ENCODE measurements around the gene COL12A1.
"Not testable (repeated sequence)": the region's sequence is repeated elsewhere in the genome, so short reads cannot be mapped to it uniquely, and the experiment has no call there.

DNA sequence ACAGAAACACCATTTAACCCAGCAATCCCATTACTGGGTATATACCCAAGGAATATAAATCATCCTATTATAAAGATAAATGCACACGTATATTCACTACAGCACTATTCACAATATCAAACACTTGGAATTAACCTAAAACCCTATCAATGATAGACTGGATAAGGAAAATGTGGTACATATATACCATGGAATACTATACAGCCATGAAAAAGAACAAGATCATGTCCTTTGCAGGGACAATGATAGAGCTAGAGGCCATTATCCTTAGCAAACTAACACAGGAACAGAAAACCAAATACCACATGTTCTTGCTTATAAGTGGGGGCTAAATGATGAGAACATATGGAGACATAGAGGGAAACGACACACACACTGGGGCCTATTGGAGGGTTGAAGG lies 19.3 kb downstream of the COL12A1 start:
- TF ChIP-seq YY1 (IDR thresholded peaks at IDR 0.05; ENCODE audit: insufficient read depth, insufficient read length); ZNF274 (IDR thresholded peaks at IDR 0.05; ENCODE audit: low read depth, low read length): not testable (repeated sequence)
